SK-N-MC (cell line): ENCODE data around the gene ZNF358.

Experiments used
- EZH2 ChIP-seq: fragments of 200-600 bp; sonication (generic); IDR thresholded peaks from one replicate; pipeline ENCODE4 v1.6.1; 2017; ENCODE audit warnings: antibody characterized with exemption
- FOXP2 ChIP-seq: optimal IDR thresholded peaks from 2 replicates; pipeline ENCODE3; 2011; ENCODE audit warnings: mild to moderate bottlenecking, moderate library complexity; ENCODE audit not compliant: insufficient read depth; ENCODE audit errors: extremely low read length, control extremely low read depth
- POLR2AphosphoS5 ChIP-seq: IDR thresholded peaks from 2 replicates; pipeline ENCODE4 v1.6.1; 2012; ENCODE audit warnings: mild to moderate bottlenecking, low read depth, low read length, borderline replicate concordance

DNA sequence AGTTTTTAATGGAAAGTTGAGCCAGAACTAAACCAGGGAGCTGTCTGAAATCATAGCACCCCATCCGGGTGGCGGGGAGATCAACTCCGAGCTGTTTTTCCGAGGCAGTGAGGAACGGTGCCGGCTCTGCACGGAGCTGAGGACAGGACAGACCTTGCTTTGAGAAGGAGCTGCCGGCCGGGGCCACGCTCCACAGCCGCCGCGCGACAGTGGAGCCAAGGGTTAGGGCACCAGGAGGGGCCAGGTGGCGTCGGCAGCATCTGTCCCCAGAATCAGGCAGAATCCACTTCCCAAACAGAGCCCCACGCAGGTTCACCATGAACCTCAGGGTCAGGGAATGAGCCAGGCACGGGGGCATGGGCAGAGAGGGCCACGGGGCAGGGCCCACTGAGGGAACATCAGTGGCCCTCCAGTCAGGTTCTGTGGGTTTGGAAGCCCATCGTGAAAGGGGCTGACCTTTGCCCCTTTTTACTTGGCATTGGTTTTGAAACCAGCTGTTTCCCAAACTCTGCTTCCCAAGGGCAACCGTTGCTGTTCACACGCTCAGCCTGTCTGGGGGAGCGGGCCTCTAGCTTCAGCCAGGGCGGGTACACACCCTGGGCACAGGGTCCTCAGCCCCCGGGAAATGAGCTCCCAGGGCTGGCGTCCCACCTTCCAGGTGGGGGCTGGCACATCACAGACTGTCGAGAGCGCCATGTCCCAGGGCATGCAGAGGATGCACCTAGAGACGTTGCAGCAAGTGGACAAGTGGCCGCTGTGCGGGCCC is 45.2 kb upstream of the ZNF358 start:
- TF ChIP-seq POLR2AphosphoS5 (no peak), EZH2 (no peak), FOXP2 (no peak)
